Measurements from ENCODE around the gene SLCO2A1.

Gene SLCO2A1

GRCh38 chr3:133933097-133934024 is 96.4 kb downstream of the SLCO2A1 start:
- DNase-seq (ENCODE audit: low read depth): no peak

DNA sequence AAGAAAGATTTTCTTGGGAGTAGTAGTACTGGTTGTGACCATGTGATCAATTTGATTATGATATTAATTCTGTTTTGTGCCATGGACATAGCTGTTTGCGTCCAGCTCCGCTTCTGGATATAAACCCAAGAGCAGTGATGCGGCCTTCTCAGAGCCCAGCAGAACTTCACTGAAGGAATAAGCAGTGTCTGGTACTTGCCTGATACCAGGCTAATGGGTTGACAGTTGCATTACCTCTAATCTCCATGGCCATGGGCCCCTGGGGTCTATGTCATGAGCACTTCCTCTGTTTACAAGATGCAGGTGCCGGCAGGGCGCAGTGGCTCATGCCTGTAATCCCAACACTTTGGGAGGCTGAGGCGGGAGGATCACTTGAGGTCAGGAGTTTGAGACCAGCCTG is 97.7 kb downstream of the SLCO2A1 start:
- no peak for DNase-seq (ENCODE audit: low read depth)

- no peak for DNase-seq (ENCODE audit: low read depth)
Observed at GRCh38 chr3:133931084-133931483, 98.6 kb downstream of the SLCO2A1 start.

DNA sequence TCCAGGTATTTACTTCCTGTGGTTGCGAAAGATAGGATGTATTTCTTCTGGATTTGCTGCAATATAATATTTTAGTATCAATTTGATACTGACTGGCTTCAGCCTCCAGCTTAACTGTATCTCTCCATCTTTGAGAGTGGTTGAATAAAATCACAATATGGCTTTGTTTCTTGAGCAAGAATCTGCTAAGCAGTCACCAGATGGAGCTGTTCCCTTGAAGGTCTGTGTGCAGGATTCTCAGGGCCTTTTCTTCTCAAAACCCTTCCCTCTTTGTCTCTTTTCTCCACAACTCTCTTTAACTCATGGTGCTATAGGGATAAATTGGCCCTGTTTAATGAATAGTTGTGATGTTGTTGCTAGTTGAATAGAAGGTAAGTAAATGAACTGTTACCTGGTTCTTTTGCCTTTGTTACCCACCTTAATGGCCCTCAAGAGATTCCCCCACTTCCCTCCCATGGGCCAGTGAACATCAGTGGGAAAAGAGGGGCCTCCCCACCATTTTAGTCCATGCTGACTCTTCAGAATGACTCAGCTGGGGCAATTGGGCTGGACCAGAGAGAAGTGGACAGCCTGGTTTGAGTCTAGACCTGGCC is 99.3 kb downstream of the SLCO2A1 start:
- no peak for DNase-seq (ENCODE audit: low read depth)

DNA sequence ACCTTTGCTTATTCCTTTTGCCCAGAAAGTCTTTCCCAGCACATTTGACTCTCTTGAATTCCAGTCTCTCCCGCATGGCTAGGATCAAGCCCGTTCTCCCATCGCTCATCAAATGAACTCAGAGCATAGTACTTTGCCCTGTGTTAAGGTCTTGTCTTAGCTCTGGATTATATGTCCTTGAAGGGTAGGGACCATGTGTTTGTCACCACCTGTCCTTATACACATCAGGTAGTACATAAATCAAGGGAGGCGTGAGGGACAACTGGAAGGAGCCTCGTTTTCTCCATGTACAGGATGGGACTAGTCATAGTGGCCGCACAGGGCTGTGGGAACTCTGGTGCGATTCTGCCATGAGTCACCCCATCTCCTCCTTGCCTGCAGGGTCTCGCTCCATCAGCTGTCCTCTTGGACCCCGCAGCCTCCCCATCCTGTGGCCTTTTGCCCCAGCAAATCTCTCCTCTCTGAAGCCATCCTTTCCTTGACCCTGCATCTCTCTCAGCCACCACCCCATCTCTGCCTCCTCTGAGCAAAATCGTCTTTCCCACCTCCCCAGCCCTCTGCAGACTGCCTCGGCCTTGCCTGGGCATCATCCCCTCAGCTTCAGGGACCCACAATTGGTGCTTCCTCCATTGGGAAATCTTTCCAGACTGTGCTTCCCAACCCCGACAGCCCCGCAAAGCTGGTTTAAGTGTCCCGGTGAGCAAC is 100.7 kb downstream of the SLCO2A1 start:
- DNase-seq (ENCODE audit: low read depth): no peak

GRCh38 chr3:133928136-133928893 is 101.4 kb downstream of the SLCO2A1 start:
- DNase-seq (ENCODE audit: low read depth): no peak

DNA sequence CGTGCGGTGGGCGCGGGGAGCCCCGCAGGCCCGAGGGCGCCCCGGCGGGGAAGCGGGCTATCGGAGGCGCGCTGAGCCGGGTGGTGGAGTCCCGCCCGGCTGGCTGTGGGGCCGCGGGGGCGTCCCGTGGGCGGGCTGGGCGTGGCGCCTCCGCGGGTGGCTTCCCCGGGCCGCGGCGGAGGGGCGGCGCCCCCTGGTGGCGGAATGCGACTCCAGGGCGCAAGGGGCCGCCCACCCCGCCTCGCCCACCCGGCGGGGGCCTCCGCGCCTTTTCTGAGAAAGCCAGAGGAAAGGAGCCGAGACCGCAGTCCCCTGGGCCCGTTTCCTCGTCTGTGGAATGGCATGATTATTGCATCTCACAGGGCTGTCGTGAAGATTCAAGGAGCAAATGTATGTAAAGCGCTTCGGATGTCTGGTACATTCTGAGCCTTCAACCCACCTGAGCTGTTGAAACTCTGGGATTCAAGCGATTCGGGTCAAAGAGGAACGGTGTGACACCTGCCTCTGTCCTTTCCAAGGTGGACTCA is 102.1 kb downstream of the SLCO2A1 start:
- peak; percentile 68 for DNase-seq (ENCODE audit: low read depth)

GRCh38 chr3:133926736-133927539 is 102.8 kb downstream of the SLCO2A1 start:
- no peak for DNase-seq (ENCODE audit: low read depth)

DNA sequence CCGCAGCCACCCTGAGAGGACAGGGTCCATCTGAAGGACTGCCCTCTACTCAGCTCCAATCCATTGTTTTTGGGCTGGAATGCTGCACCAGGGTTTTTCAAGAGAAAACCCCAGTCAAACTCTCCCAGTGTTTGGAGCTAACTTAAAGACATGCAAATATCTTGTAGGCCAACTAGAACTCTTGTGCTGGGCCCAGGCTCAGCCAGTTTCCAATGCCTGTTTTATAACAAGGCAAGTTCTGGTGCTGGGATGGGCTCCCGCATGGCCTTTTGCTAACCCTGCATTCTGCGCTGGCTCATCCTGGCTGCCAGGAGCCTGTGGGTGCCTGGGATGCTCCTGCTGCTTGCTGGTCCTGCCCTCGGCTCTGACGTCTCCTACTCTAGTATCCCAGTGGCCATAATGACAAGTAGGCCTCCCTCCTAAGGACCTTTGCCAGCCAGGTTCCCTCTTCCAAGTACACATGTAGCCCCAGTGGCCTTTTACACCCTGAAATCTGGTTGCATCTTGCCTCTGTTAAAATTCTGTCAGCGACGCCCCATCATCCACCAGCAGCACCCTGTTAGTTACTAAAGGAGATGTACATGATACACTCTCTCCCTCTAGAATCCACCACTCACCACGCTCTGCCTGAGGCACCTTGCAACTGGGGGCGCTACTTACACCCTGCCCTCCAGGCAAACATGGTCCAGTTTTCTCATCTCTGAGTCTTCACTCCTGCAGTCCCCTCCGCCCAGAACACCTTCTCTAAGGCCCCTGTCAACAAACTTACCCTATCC is 103.6 kb downstream of the SLCO2A1 start:
- DNase-seq (ENCODE audit: low read depth): no peak

- no peak for DNase-seq (ENCODE audit: low read depth)
Observed at GRCh38 chr3:133924041-133924440, 105.7 kb downstream of the SLCO2A1 start.

- DNase-seq (ENCODE audit: low read depth): no peak
Observed at GRCh38 chr3:133921592-133921991, 108.1 kb downstream of the SLCO2A1 start.

- DNase-seq (ENCODE audit: low read depth): no peak
Observed at GRCh38 chr3:133917144-133917543, 112.6 kb downstream of the SLCO2A1 start.

- DNase-seq (ENCODE audit: low read depth): no peak
Observed at GRCh38 chr3:133915685-133916658, 113.8 kb downstream of the SLCO2A1 start.

DNA sequence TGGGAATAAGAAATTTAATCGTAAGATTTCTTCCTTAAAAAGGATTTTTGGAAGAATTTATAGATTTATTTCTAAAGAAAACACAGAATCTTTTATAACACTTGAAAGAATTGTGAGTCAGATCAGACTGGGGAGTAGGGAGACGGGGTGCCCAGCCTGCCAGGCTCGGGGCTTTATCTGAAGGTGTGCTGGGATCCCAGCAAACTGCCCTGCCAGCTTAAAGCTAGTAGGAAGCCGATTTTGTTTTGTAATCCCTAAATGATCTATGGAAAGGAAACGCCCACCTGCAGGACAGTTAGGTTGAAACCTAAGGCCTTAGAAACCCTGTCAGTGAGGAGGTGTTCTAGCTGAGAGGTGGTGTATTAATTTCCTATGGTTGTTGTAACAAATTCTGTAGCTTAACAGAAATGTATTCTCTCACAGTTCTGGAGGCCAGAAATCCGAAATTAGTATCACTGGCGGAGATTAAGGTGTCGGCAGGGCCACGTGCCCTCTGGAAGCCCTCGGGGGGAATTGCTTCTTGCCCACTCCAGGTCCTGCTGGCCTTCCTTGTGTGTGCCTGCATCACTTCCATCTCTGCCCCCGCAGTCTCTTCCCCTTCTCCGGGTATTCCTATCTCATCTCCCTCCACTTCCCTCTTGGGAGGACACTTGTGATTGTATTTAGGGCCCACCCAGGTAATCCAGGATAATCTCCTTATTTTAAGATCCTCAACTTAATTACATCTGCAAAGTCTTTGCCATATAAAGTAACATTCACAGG is 114.7 kb downstream of the SLCO2A1 start:
- DNase-seq (ENCODE audit: low read depth): no peak

DNA sequence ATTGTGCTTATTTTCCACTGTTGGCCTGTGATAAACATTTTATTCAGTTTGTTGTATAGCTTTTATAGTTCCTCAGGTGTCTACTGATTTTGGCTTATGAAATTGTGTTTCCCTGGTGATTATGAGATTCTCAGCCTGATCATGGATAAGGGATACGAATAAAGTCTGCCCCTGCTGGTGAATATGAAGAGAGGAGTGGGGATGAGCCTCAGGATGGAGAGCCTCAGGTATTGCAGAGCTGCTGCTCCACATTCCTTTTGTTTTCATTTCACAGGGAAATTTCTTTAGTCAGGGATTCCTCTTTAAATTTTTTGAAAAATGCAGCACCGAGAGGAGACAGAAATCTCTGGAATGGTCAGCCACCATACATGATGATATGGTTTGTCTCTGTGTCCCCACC is 119.3 kb downstream of the SLCO2A1 start:
- DNase-seq (ENCODE audit: low read depth): no peak

GRCh38 chr3:133905376-133905775 is 124.3 kb downstream of the SLCO2A1 start:
- DNase-seq (ENCODE audit: low read depth): no peak

DNA sequence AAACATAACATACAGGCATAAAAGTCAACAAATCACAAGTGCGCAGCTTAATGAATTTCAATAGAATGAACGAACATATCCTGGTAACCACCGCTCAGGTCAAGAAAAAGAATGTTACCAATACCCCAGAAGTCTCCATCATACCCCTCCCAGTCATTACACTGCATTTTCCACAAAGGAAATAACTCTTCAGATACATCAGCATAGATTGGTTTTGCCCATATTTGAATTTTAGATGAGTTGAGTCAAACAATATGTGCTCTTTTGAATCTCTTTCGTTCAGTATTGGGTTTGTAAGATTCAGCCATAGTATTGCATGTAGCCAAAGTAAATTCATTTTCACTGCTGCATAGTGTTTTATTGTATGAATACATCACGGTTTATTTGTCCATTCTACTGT is 127.9 kb downstream of the SLCO2A1 start:
- no peak for DNase-seq (ENCODE audit: low read depth)

GRCh38 chr3:133901083-133901482 is 128.6 kb downstream of the SLCO2A1 start:
- no peak for DNase-seq (ENCODE audit: low read depth)
